Mammary epithelial cell (primary cell): ENCODE data around the gene FBXL7.

Source experiments
- EZH2 ChIP-seq: IDR thresholded peaks from 2 replicates; pipeline ENCODE4 v1.6.1; 2012; ENCODE audit warnings: low read length, inconsistent platforms, borderline replicate concordance
- TF ChIP-seq, protein P1 (sequence below), 2 donors: IDR thresholded peaks in 1 of 2; conservative IDR thresholded peaks in 1 of 2; 2 replicates each; pipeline ENCODE4 v1.5.1; 2011 to 2012; ENCODE audit warnings: inconsistent platforms in 2 of 2, low read length in 2 of 2, mild to moderate bottlenecking in 2 of 2, control low read depth in 1 of 2, low read depth in 1 of 2; ENCODE audit not compliant: insufficient read depth in 1 of 2; ENCODE audit errors: extremely low read depth in 1 of 2

DNA sequence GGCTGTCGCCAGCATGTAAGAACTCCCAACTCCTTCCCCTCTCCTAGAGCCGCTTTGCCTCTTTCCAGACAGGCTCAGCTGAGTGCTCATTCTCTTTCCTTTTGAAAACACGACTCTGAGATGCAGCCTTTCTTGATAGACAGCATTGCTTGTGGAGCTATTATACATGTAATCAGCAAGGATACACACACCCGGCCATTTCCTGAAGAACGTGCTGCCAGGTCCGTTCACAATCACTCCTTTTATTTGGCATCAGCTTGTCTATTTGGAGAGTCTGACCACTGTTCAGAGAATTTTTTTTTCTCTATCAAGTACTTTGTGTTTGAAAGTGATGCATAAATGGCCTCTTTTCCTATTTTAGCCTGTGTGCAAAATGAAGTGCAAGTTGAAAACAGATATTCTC lies 351.0 kb downstream of the FBXL7 start:
- TF ChIP-seq, protein P1, sequence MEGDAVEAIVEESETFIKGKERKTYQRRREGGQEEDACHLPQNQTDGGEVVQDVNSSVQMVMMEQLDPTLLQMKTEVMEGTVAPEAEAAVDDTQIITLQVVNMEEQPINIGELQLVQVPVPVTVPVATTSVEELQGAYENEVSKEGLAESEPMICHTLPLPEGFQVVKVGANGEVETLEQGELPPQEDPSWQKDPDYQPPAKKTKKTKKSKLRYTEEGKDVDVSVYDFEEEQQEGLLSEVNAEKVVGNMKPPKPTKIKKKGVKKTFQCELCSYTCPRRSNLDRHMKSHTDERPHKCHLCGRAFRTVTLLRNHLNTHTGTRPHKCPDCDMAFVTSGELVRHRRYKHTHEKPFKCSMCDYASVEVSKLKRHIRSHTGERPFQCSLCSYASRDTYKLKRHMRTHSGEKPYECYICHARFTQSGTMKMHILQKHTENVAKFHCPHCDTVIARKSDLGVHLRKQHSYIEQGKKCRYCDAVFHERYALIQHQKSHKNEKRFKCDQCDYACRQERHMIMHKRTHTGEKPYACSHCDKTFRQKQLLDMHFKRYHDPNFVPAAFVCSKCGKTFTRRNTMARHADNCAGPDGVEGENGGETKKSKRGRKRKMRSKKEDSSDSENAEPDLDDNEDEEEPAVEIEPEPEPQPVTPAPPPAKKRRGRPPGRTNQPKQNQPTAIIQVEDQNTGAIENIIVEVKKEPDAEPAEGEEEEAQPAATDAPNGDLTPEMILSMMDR (conservative IDR thresholded peaks at IDR 0.05 in 1 of 2, IDR thresholded peaks at IDR 0.05 in 1 of 2; ENCODE audit: extremely low read depth in 1 of 2, insufficient read depth in 1 of 2, low read depth in 1 of 2, low read length in 2 of 2): no peak
- TF ChIP-seq EZH2: no peak
